SK-N-SH (cell line): ENCODE measurements around the gene ADK.

Experiments used
- CTCF ChIP-seq: fragments of 200-600 bp; sonication (generic); IDR thresholded peaks from 2 replicates; pipeline ENCODE4 v1.6.1; 2017; ENCODE audit warnings: antibody characterized with exemption, mild to moderate bottlenecking, moderate library complexity
- EZH2phosphoT487 ChIP-seq: fragments of 200-600 bp; sonication (generic); IDR thresholded peaks from 2 replicates; pipeline ENCODE4 v1.6.1; 2017; ENCODE audit warnings: low read depth, mixed run types, mild to moderate bottlenecking, antibody characterized with exemption, moderate library complexity, borderline replicate concordance

GRCh38 chr10:74179111-74179710 is 28.2 kb downstream of the ADK start:
- TF ChIP-seq CTCF (no peak), EZH2phosphoT487 (no peak)
